SK-N-MC (cell line): ENCODE measurements around the gene COL4A1.

Experiments
- EZH2 ChIP-seq: fragments of 200-600 bp; sonication (generic); IDR thresholded peaks from one replicate; pipeline ENCODE4 v1.6.1; 2017; ENCODE audit warnings: antibody characterized with exemption
- FOXP2 ChIP-seq: optimal IDR thresholded peaks from 2 replicates; pipeline ENCODE3; 2011; ENCODE audit warnings: mild to moderate bottlenecking, moderate library complexity; ENCODE audit not compliant: insufficient read depth; ENCODE audit errors: extremely low read length, control extremely low read depth
- POLR2AphosphoS5 ChIP-seq: IDR thresholded peaks from 2 replicates; pipeline ENCODE4 v1.6.1; 2012; ENCODE audit warnings: mild to moderate bottlenecking, low read depth, low read length, borderline replicate concordance

DNA sequence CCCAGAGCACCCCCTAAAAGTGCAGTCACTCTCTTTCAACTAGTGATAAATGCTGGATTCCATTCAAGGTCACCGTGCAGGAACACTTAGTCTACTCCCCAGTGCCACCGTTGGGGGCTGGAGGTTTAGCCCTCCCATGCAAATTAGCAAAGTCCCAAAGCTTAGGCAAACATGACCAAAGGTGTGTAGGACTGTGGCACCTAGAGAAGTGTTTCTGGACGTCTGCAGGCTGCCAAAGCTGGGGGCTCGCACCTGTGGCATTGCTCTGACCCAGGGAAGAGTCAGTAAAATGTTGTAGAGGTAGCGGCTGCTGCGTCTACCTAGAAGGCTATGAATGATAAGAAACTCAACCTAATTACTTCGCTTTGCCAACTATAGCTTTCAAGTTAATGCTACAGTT lies 13.9 kb downstream of the COL4A1 start:
- TF ChIP-seq POLR2AphosphoS5 (no peak), EZH2 (no peak), FOXP2 (no peak)
